GM18861 (cell line): ENCODE measurements around the gene CLEC12A.

Experiments used
- ATAC-seq: cut with Tn5 transposase; IDR thresholded peaks from one replicate; pipeline ENCODE4 v1.9.1; 2021; ENCODE audit not compliant: unreplicated experiment

CLEC12A gene

DNA sequence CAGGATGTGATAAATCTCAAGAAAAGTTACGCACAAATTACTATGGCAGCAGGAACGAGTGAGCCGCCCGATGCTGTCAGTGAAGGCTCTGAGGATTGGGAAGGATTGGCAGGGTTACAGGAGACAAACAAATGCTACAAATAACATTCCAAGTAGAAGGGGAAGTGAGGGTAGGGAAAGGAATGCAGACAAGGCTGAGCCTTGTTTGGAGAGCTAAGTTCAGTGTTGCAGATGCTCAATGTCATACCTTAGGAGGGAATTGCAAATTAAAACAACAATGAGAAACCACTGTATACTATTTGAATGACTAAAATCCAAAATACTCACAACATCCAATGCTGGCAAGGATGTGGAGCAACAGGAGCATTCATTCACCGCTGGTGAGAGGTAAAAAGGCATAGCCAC lies 60.6 kb downstream of the CLEC12A start:
- ATAC-seq: no peak

GRCh38 chr12:10033783-10034545 lies 62.8 kb downstream of the CLEC12A start:
- no peak for ATAC-seq
